HG02970 (cell line): ENCODE results near the gene OTUD6A.
"Not testable (repeated sequence)": the region's sequence is repeated elsewhere in the genome, so short reads cannot be mapped to it uniquely, and the experiment has no call there.

Experiments
- ATAC-seq: cut with Tn5 transposase; IDR thresholded peaks from one replicate; pipeline ENCODE4 v1.9.1; 2021; ENCODE audit warnings: mild to moderate bottlenecking, moderate library complexity, moderate number of reproducible peaks; ENCODE audit not compliant: unreplicated experiment, low FRiP score

The OTUD6A gene

DNA sequence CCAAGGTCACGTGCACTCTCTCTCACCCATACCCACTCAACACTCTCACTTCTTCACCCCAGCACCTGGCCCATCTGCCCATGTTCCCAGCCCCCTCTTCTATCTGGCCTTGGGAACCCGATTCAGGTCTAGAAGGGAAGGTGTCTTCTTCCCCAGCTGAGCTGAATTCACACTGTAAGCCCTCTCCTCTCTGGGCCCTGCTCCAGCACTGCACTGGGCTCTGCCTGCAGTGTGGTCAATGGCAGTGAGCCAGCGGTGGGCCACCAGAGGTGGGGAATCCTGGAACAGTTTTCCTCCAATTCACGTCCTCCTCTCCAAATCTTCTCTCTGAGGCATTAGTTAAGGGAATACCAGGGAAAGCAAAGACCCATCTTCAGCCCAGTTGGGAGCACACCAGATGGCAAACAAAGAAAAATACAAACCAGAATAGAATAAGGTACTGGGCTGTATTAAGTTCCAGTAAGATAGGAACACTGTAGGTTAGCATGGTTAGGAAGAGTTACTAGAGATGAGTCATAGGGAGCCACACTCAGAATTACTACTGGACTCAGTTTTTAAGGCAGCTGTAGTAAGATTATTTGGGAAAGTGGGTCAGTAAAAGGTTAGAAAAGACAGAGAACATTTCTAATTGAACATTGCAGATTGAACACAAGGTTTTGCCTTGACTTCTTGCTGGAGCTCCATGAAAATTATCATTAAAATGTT is 17.6 kb upstream of the OTUD6A start:
- no peak for ATAC-seq

DNA sequence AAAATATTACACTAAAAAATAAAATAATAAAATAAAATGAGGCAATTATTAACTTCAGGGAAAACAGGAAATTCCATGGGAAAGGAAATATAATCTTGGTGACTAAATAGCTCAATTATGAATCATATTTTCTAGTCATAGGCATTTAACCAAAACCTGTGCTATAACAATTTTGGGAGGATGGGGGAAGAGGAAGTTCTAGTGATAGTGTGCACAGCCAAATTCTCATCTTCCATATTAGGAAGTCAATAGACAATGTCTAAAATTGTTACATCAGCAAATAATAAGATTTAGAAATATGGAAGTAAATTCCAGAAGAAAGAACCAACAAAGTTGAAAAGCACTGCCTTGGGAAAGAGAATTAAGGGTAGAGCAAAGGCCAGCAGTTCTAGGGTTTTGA is 15.3 kb upstream of the OTUD6A start:
- ATAC-seq: no peak

GRCh38 chrX:70049406-70049805 is 12.9 kb upstream of the OTUD6A start:
- no peak for ATAC-seq

GRCh38 chrX:70049925-70050324 is 12.3 kb upstream of the OTUD6A start, which contains the start of gene AWAT2:
TSS of gene AWAT2 (minus strand) at chrX:70049938. CDS start at chrX:70049932, 6 bp downstream.
- no peak for ATAC-seq

DNA sequence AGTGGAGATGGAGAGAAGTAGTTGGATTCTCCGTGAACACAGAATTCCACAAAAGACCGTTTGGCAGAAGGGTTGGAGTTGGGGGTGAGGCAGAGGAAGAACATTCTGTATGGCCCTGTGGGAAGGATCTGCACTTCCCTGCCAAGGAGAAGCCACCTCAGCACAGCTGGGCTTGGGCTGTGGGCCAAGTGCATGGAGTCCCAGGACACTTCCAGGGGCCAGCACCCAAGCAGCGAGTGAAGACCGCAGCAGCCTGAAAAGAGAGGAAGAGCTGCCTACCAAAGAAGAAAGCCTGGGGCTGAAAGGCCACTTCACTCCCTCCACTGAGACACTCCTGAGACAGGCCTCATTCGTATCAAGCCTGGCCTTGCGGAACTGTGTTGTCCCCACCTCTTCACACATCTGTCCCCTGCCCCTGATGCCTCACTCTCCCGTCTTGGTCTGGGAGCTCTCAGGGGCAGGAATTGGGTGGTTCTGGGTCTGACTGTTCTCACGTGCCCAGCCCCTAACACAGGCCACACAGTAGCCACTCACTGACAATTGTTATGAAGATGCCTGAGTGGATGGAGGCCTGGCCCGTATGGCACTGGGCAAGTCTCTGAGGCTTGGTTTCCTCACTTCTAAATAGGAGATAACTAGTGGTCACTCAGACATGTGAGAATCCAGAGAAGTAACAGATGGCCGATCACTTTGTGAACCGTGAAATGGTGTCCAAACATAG is 9.2 kb upstream of the OTUD6A start:
- no peak for ATAC-seq

- no peak for ATAC-seq
Measured at GRCh38 chrX:70054391-70054790, 7.9 kb upstream of the OTUD6A start.

DNA sequence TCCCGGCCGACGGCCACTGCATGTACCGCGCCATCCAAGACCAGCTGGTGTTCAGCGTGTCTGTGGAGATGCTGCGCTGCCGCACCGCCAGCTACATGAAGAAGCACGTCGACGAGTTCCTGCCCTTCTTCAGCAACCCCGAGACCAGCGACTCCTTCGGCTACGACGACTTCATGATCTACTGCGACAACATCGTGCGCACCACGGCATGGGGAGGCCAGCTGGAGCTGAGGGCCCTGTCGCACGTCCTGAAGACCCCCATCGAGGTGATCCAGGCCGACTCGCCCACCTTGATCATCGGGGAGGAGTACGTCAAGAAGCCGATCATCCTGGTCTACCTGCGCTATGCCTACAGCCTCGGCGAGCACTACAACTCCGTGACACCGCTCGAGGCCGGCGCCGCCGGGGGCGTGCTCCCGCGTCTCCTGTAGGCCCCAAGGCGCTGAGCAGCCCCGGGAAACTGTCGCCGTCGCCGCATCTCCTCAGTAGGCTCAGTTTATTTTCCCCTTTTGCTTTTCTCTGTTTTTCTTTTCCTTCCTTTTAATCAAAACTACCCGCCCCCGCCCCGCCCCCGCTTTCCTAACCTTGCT is 799 bp downstream of the OTUD6A start:
- ATAC-seq: no peak

DNA sequence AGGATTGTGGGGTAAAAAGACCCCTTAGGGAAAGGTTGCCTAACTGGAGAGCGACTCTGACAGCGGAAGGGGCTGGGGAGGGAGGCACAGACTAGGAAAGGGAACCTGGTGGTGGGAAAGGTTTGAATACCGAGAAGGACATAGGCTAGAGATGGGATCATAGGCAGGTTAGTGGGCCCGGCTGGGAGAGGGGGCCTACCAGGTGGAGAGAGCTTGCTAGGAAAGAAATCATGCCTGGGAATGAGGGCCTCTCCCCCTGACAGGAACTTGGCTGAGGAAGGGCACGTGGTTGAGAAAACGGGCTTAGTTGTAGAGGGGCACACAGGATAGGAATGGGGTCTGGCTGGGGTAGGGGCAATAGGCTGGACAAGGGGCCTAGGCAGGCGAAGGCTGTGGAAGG is 4.4 kb downstream of the OTUD6A start:
- no peak for ATAC-seq

- ATAC-seq: no peak
Measured at GRCh38 chrX:70079297-70079696, 17.0 kb downstream of the OTUD6A start.

- ATAC-seq: no peak
Measured at GRCh38 chrX:70079870-70080269, 17.6 kb downstream of the OTUD6A start.

DNA sequence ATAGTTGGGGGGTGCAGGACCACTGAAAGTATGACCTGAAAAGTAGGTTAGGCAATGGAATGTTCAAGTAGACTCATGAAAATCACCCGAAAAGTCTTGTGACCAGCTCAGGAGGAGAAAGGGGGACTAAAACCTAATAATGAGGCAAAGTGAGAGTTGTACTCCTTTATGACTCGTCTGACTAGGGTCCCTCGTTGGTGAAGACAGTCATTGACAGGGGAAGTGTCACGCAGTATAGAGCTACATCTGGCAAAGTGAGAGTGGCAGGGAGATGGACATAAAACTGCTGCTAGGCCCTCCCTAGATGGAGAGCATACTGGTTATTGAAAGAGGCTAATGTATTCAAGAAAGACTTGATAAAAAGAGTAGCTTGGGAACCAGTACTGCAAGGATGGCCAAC is 20.5 kb downstream of the OTUD6A start:
- no peak for ATAC-seq

DNA sequence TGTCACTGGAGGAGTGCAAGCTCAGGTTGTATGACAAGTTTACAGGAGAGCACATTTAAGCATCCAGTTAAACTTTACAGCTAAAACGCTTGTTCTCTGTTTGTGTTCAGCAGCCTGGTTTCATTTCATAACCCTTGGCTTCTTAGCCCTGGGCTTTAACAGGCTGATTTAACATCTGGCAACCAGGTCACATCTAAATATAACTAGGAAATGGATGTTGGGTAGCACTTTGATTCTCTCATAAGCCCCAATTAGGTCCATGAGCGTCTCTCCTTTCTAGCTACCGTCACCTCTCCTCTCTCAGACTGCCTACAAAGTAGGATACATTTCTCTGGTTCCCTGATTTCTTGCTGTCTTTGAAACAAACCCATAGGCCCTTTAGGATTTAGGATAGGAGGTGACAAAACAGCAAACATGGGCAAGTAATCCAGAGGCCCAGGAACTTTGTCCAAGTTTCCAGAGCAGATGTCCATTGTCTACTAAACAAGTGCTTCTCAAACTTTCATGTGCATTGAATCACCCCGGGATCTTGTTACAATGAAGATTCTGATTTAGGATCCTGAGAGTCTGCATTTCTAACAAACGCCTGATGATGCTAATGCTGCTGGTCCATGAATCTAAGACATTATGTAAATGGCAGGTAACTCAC is 22.5 kb downstream of the OTUD6A start:
- ATAC-seq: no peak

DNA sequence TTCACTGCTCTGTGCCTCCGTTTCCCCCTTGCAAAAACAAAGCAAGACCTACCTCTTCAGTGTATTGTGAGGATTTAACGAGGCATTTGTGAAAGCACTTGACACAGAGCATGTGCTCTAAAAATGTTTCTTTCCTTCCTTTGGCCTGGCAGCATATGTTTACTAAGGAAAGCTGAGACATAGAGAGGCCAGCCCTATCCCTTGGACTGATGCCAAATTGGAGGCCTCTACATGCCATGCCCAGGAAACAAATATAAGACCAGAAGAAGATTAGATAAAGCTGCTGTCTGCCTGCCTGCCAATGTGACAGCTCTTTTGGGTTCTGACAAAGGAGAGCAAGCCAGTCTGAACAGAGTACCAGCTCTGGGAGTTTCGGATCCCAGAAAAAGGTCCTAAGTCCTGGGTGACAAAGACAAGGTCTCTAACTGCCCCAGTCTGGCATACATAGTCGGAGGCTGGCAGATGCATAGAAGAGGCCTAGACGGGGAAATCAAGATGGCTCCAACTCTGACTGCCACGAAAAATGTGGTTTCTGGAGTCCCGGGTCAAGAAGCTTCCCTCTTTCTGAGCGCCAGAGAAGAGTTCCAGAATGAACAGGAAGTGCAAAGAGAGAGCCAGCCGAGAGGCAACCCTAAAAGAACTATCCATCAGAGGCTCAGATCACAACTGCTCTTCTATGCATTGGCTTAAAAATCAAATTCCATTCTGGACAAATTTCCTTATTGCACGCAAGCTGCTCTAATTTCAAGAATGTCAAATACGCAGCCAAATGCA is 25.8 kb downstream of the OTUD6A start:
- ATAC-seq: no peak

DNA sequence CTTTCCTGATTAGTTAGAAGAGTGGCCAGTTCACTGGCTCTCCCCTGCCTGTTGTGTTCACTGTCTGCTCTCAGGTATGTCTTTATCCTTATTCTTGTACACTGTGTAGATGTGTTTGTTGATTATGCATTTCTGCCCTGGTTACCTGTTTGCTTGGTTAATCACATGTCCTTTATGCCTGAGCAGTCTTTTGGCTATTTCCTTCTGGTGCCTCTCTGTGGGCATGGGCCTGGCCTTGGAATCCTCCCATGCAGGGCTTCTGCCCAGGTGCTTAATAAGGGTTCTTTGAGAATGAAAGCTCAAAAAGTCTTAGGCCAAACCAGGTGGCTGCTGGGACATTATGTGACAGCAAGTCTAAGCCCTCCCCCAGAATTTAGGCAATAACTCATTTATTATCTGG is 26.5 kb downstream of the OTUD6A start:
- ATAC-seq: no peak

- no peak for ATAC-seq
Measured at GRCh38 chrX:70089604-70090297, 27.5 kb downstream of the OTUD6A start.

- ATAC-seq: no peak
Measured at GRCh38 chrX:70092247-70092646, 30.0 kb downstream of the OTUD6A start.

GRCh38 chrX:70096052-70096451 is 33.8 kb downstream of the OTUD6A start:
- ATAC-seq: no peak

DNA sequence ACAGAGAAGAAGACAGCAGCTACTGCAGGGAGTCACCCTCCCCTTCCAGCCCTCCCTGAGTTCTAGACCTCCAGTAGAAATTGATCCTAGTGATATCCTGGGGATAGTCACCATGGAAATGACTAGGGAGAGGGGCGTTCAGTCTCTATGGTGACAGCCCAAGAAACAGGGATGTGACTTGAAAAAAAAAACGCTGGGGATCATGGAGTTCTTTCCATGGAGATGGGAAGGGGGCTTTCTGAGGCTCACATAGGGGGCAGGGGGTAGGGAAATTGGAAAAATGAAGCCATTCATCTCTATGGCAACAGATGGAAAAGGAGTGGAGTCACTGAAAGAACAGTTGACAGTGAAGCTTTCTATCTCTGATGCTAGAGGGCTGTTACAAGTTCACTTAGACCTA is 43.0 kb downstream of the OTUD6A start:
- ATAC-seq: no peak

- ATAC-seq: not testable (repeated sequence)
Measured at GRCh38 chrX:70111436-70112026, 49.3 kb downstream of the OTUD6A start.
